GM18870 (cell line): ENCODE data around the gene B3GALT5.
A peak's percentile ranks its signal among the peaks of the same experiment; 100 is the strongest.

Experiments
- ATAC-seq: cut with Tn5 transposase; IDR thresholded peaks from one replicate; pipeline ENCODE4 v1.9.1; 2021; ENCODE audit warnings: moderate library complexity; ENCODE audit not compliant: unreplicated experiment

The B3GALT5 gene

DNA sequence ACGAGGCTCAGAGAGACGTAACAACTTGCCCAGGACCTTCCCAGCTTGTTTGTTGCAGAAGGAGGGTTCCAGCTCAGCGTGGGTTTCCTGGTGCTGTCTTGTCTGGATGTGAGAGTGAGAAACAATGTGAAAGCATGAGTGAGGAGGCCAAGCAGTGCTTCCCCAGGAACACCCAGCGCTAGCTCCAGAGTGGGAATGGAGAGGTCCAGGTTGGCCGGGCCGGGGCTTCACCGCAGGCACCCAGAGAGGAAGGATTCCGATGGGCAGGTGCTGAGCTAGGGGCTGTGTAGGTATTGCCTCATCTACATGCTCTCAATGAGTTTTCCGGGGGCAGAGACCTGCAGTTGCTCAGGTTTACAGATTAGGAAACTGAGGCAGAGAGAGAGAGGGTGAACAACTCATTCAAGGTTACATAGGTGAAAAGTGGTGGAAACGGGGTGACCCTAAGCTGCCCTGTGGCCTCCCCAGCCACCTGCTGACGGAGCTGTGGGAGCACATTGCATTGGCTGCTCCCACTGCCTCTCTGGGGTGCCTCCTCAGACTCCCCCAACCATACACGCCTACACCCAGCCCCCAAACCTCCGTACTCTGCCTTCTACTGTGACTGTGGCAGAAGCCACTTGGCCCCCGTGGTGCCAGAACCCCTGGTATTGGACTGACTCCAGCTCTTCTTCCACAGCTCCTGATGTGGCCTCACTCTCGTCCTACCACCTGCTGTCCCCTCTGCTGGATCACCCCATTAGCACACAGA lies 51.2 kb downstream of the B3GALT5 start:
- no peak for ATAC-seq

DNA sequence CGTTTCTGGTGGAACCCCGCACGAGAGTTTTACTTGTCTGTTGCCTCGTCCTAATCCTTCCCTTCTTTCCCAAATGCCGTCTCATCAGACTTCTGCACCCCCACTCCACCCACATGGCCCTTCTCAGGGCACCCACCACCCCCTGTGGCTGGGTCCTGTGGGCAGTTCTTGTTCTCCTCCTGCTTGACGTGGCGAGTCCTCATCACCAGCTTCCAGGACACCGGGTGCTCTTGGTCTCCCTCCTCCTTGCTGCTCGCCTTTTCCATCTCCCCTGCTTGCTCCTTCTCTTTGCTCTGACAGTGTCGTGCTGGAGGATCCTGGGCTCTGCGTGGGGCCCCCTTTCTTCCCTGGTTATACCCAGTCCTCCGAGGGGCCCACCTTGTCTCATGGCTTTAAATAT lies 51.8 kb downstream of the B3GALT5 start:
- ATAC-seq: no peak

DNA sequence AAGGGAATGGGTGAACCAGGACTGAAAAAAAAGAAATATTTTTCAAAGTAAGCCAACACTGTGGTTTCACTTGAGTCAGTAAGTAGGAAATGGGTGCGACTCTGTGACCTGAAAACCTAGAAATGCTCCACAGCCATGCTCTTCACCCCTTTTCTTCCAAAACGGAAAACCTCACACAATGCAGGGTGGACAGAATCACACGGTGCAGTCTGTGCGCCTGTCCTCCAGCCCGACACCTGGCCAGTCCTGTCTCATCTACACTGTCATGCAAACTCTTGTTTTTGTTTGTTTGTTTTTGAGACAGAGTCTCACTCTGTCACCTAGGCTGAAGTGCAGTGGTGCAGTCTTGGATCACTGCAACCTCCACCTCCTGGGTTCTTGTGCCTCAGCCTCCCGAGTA lies 53.3 kb downstream of the B3GALT5 start:
- no peak for ATAC-seq

DNA sequence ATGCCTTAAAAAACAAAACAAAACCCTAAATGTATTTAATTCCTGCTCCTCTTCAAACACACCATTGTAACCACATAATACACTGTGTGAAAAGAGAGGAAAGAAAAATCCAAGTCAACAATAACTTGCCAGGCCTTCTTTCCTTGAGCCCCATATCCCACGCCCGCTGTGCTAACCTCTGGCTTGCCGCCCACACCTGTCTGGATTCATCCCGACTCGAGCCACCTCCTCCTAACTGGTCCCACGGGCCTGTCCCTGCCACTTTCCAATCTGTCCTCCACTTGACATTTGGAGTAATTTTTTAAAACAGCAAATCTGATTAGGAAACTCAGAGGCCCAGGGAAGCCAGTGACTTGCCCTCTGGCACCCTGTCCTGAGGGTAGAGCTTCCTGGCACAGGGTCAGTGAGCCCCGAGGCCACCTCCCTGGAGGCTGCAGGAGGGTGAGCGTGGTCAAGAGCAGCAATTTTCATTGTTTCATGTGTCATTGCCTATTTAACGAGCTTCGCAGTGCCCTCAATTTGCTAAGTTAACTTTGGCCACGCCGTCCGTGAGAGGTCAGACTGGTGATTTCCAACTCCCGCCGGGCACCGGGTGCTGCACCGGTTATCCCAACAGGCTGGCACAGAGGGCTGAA lies 54.1 kb downstream of the B3GALT5 start:
- ATAC-seq: no peak

DNA sequence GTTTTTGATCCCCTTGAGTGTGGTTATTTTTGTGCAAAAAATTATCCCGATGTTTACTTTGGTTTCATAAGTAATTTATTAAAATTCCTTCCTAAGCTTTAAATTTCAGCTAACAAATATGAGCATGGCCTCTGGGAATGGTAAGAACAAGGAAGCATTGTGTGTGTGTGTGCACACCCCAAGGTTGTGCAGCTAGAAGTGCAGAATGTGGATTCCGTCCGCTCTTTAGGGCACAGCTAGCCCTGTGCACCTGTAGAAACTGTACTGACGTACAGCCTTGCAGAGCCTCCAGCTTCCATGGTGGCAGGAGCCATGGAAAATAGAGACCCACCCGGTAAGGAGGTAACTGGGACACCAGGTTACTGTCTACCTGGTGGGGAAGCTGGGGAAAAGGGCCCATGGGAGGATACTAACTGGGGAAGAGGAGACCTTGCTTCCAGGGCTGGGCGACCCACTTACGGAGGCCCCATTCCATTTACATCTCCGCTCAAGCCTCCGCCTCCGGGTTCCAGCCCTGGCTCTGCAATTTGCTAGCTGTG lies 54.7 kb downstream of the B3GALT5 start:
- ATAC-seq: no peak

DNA sequence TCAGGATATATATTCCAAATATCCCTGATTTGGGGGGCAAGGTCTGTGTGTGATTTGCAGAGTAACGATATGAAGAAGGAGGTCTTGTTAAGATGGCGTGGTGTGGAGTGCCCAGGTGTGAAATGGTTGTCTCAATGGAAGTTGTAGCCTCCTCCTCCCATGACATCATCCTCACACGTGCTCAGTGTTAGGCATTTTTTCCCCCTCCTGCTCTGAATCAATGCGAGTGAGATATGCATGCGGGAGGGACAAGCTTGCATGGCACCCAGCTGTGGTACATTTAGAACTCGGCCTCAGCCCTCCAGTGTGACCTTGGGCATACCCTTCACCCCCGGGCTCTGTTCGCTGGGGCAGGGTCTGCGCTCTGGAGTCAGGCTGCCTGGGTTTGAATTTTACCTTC lies 55.6 kb downstream of the B3GALT5 start:
- ATAC-seq: no peak

DNA sequence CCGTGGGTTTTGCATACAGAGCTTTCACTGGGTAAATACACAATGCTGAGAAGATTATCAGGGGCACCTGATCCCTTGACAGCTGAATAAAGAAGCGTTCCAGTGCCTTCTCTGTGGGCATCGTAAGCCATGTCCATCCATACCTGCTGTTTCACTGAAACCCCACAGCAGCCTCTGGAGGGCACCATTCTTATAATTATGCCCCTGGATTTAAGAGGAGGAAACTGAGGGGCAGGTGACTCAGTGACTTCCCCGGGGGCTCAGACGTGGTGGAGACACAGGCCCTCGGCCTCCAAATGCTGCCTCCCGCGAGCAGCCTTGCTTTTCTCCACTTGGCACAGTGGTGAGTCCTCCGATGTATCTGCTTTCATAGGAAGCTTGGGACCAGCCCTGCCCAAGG lies 56.7 kb downstream of the B3GALT5 start:
- ATAC-seq: no peak

DNA sequence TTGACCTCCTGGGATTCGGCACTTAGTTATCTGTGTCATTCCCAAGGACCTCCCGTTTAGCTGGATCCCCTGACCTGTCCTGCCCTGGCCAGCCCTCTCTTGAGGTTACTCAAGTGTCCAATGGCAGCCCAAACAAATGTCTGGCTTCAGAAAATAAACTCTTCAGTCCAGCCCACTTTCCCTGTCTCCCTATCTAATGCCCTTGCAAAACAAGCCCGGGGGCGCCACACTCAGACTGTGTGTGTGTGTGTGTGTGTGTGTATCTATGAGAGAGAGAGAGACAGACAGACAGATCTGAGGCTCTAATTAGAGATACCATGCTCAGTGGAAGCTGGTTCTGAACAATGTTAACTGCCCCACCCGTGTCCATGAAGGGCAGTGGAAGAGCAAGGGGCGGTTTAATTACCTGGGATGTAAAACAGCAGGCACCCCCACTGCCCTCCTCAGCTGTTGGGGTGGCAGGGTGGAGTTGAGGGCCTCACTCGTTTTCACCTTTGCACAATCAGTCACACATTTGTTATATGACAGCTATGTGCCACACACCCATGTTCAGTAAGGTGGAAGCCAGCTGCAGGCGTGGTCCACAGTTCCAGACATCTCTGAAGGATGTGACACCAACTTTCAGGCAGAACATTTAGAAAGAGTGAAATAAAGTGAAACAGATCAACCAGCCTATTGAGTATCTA lies 57.4 kb downstream of the B3GALT5 start:
- no peak for ATAC-seq

DNA sequence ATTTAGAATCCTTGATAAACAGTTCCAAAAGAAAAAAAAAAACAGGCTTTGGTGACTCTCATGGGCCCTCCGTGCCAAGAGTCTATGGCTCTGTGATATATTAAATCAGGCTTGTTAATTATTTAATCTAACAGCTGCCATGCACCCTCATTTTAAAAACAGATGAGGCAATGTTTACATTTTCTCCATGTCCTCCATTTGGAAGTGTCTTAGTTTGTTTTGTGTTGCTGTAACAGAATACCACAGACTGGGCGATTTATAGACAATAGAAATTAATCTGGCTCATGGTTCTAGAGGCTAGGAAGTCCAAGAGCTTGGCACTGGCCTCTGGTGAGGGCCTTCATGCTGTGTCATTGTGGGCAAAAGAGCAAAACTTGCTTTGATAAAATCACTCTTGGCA lies 58.0 kb downstream of the B3GALT5 start:
- no peak for ATAC-seq

DNA sequence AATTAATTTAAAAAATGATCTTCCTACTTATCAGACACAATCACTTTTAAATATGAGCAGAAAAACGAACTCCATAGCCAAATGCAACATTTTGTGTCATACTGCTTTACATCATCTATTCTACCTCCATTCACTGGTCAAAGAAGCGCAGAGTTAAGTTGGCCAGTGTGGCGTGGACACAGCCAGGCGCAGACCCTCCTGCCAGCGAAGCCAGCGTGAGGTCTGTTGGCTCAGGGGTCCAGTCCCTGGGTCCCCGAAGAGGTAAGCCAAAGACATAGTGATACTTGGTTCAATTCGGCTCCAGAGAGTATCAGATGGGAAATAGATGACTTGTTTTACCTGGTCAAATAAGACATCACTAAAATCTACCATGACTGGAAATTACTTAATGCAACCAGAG lies 59.2 kb downstream of the B3GALT5 start:
- ATAC-seq: no peak

DNA sequence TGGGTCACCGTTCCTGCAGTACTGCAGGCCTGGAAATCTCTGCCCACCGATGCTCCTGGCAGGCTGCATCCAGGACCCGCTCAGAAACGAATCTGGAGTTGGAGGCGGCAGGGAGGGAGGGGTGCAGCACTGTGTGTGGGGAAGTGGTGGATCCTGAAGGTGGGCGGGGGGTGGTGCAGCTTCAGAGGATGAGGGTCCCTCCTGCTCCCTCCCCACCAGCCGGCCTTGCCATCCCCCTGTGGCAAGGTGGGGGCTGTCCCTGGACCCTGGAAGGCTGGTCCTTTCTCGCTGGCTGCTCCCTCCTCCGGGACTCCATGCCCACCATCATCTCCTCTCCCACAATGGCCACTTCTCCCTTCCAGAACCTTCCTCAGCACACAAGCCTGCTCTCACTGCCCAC lies 60.4 kb downstream of the B3GALT5 start:
- no peak for ATAC-seq

DNA sequence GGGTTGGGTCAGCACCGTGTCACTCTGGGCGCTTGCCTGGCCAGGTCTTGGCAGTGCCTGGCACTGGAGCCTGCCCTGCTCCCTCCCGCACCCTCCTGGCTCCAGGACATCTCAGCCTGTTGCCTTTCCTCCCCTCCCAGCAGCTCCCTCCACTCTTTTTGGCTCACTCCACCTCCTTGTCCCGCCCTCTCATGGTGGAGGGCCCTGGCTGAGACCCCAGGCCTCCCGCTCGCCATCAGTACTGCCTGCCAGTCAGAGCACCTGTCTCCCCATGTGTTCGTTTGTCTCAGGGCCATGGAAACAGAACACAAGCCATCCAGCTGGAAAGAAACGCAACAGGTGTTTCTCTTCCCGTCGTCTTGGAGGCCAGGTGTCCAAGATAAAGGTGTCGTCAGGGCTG lies 61.0 kb downstream of the B3GALT5 start:
- ATAC-seq: no peak

DNA sequence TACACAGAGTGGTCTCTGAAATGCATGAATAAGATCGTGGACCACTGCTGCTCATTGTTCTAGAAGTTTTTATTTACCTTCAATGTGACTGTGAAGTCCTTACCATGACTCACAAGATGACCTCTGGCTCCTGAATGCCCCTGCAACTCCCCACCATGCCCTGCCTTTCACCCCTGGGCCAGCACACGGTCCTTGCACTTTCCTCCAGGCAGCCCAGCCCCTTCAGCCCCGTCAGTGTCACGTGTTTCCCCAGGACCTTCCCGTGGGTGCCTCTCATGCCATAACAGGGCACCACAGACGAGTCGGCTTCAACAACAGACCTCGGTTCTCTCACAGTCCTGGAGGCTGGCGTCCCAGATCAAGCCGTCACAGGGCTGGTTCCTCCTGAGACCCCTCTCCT lies 62.1 kb downstream of the B3GALT5 start:
- ATAC-seq: no peak

DNA sequence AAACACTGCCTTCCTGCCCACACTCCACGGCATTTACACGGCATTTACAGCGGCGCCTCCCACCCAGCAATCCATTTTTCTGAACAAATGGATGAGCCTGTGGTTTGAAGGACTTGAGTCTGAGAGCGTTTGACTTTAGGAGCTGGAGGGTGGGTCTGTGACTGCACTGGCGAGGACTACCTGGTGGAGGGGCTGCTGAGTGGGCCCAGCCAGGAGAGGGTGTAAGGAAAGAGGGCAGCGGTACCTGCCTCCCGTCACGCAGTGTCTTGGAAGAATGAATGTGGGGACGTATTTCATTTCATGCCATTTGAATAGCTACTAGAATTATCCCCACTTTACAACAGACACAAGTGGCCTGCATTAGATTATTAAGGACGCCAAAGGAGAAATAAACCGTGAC lies 62.9 kb downstream of the B3GALT5 start:
- no peak for ATAC-seq

DNA sequence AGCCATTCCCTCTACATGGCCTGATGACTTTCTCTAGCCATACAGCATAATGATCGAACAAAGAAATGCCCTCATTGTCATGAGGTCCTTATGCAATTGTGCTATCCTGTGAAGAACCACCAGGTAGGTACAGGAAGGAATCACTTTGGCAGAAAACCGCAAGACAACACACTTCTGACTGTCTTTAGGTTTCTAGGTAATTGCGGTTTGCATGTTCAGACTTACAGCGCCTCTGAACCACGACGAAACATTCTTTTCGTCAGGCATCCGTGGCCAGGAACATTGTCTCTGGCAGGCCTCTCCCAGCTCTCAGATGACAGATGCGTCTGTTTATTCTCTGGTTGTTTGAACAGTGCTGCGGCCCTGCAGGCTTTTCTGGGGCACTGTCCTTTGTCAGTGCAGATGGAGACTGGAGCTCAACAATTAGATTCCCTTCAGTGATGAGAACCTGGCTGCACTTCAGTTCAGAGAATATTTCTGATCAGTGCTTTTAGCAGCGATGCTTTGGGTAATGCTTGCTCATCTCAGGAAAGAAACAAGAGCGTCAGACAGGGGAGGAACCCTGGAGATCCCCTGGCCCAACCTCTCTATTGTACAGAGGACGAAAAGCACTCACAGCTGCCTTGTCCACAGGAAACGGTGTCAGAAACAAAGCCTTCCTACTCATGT lies 63.4 kb downstream of the B3GALT5 start:
- peak; percentile 69 for ATAC-seq

DNA sequence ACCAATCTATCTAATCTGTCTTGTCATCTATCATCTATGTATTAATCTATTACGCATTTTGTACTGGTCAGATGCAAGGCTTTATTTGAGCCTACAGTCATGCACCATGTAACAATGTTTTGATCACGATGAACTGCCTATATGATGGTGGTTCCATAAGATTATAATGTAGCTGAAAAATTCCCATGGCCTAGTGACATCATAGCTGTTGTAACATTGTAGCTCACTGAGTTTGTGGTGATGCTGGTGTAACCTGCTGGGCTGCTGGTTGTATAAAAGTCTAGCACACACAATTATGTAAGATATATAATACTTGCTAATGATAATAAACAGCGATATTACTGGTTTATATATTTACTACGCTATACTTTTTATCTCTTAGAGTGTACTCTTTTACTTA lies 67.5 kb downstream of the B3GALT5 start:
- ATAC-seq: no peak

DNA sequence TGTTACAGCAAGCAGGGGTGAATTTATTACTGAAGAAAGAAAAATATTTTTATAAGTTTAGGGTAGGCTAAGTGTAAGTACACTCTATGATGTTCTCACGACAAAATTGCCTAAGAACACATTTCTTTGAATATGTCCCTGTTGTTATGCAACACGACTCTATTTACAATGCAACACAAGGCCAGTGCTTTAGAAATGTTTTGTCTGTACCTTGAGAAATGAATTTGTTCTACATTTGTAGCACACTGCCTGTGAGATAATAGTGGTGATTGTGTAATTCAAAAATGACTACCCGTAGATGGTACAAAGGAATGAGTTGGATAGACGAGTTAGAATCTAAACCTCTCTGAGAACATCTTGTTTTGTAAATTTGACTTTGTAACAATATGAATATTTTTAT lies 68.5 kb downstream of the B3GALT5 start:
- ATAC-seq: no peak

DNA sequence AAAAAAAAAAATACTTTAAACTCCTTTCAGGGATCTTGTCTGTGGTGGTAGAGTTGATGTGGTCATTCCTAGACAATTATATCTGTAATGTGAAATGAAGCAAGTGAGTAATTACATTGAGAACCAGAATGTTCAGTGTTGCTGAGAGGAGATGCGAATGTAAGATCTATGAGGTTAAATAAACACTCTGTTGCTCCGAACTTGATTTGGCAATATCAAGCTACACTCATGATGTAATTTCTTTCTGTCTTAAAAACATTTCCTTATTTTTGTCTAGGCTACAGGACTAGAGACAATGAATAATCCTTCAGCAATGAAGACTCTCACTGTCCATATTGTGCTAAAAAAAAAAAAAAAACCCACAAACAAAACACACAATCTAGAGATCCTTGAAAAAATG lies 69.1 kb downstream of the B3GALT5 start:
- ATAC-seq: no peak

DNA sequence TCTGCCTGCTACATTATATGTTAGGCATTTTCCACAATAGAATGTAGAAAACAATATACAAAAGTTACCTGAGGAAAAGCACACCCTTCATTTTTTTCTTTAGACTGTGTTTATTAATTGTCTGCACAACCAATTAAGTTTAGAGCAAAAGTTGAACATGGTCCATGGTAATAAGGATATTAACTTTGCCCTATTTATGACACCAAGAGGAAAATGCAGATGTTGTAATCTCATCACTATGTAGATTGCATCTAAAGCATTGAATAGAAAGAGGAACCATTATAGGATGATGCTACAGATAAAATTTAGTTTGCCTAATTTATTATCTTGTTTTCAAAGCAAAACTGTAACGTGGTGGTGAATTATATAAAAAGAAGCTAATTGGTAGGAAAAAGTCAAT lies 72.5 kb downstream of the B3GALT5 start:
- ATAC-seq: no peak

DNA sequence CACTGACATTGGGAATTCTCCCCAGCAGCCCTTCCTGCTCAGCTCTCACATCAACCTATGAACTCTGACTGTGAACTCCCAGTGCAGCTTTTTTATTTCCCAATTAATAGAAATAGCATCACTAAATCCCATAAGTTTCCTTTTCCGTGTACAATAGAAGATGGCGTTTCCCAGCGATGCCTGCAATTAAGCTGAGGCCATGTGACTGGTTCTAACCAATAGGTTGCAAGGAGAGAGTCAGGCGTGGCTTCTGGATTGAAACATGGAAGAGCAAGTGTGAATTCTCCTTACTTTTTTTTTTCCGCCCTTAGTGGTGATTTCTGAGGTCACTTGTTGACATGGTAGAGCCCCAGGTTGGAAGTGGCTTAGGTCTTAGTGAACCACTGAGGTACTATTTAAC lies 73.3 kb downstream of the B3GALT5 start:
- ATAC-seq: no peak

DNA sequence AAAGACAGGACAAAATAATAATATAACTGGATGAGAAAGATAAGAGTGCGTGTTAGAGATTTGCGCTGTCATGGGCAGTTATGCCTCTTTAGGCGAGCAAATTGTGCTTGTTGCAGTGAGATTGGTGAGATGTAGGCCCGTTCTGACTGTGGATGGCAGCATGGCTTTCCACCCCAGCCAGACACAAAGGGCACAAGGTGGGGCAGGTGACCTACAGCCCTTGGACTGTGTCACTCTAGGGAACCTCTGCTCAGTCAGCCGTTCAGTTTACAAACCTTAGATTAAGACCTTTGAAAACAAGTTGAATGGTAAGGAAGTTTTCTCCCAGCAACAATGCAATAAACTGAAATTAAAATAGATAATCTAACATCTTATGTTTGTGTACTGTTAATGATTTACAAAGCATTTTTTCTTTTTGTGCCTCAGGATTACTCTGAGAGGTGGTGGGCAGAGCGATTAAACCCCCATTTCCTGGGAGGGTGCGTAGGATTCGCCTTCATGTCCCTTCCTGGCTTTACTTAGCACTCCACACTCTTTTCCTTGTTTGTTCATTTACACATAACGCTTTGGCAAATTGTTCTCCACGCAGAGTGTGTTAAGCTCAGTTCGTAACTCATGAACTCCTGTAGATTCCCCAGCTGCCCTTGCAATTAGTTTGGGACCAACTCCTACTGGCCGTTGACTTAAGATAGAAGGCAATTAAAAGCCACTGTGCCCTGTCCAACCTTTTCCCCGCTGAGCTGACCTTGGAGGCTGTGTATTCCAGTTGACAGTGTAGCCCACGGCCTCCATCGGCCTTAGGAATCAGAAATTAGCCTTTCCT lies 74.1 kb downstream of the B3GALT5 start:
- no peak for ATAC-seq
